Common myeloid progenitor, CD34-positive (primary cell): Measurements from ENCODE around the gene KCNMB1.

Source experiments
- CTCF ChIA-PET: fragments of 350-600 bp; sonication (Branson Sonifier 250); formaldehyde crosslinking; loops from one replicate; lab custom pipeline; 2021; ENCODE audit warnings: antibody characterized with exemption; lab: Charles Lee
- POLR2A ChIA-PET: fragments of 350-600 bp; sonication (Branson Sonifier 250); formaldehyde crosslinking; loops from one replicate; lab custom pipeline; 2021; ENCODE audit warnings: antibody characterized with exemption; lab: Charles Lee
- DNase-seq, 3 donors: peaks; one replicate each; pipeline versions ENCODE4 v3.0.0 to v3.0.0-alpha.2; 2013
- H3K27ac ChIP-seq, 2 experiments: 1 replicate in 1 of 2; 2 replicates in 1 of 2; pipeline ENCODE4 v1.7.0; 2013; ENCODE audit warnings: inconsistent platforms in 2 of 2, low read length in 2 of 2, mild to moderate bottlenecking in 2 of 2, low read depth in 1 of 2, moderate library complexity in 1 of 2; ENCODE audit not compliant: severe bottlenecking in 2 of 2, insufficient read depth in 1 of 2, poor library complexity in 1 of 2
- H3K27me3 ChIP-seq, 5 experiments: replicated peaks in 2 of 5; 1 replicate in 3 of 5; 2 replicates in 2 of 5; pipeline versions ENCODE4 v1.6.1 to v1.7.0; 2013; ENCODE audit warnings: low read length in 4 of 5, mild to moderate bottlenecking in 2 of 5, moderate library complexity in 2 of 5, inconsistent platforms in 1 of 5; ENCODE audit not compliant: insufficient read depth in 5 of 5, control insufficient read depth in 4 of 5
- H3K36me3 ChIP-seq, 4 experiments: 1 replicate in 2 of 4; 2 replicates in 2 of 4; pipeline versions ENCODE4 v1.6.1 to v1.7.0; 2013; ENCODE audit warnings: low read length in 3 of 4, control low read depth in 1 of 4, mild to moderate bottlenecking in 1 of 4; ENCODE audit not compliant: control insufficient read depth in 4 of 4, insufficient read depth in 4 of 4
- H3K4me1 ChIP-seq, 4 experiments: 1 replicate in 3 of 4; 2 replicates in 1 of 4; pipeline versions ENCODE4 v1.6.1 to v1.7.1; 2013; ENCODE audit warnings: low read length in 3 of 4, mild to moderate bottlenecking in 3 of 4, control low read depth in 1 of 4, inconsistent platforms in 1 of 4, moderate library complexity in 1 of 4; ENCODE audit not compliant: control insufficient read depth in 4 of 4, insufficient read depth in 4 of 4; ENCODE audit errors: control extremely low read depth in 1 of 4
- H3K4me3 ChIP-seq, 7 experiments: 1 replicate in 4 of 7; 2 replicates in 3 of 7; pipeline versions ENCODE4 v1.5.1 to v1.7.0; 2013; ENCODE audit warnings: mild to moderate bottlenecking in 7 of 7, low read length in 6 of 7, moderate library complexity in 6 of 7, inconsistent platforms in 2 of 7, low read depth in 2 of 7, control low read depth in 1 of 7; ENCODE audit not compliant: insufficient read depth in 4 of 7, control insufficient read depth in 1 of 7; ENCODE audit errors: extremely low read depth in 1 of 7
- H3K9me3 ChIP-seq, 5 experiments: 1 replicate in 4 of 5; 2 replicates in 1 of 5; pipeline versions ENCODE4 v1.6.1 to v1.7.1; 2013; ENCODE audit warnings: low read length in 4 of 5, mild to moderate bottlenecking in 2 of 5, inconsistent platforms in 1 of 5, low read depth in 1 of 5, moderate library complexity in 1 of 5; ENCODE audit not compliant: control insufficient read depth in 4 of 5, insufficient read depth in 2 of 5; ENCODE audit errors: control extremely low read depth in 1 of 5
- WGBS: methylation state at CpG from one replicate; pipeline ENCODE4 v1.1.5; 2013; ENCODE audit not compliant: insufficient coverage; 5-methylcytosine and 5-hydroxymethylcytosine counted together

The KCNMB1 gene

DNA sequence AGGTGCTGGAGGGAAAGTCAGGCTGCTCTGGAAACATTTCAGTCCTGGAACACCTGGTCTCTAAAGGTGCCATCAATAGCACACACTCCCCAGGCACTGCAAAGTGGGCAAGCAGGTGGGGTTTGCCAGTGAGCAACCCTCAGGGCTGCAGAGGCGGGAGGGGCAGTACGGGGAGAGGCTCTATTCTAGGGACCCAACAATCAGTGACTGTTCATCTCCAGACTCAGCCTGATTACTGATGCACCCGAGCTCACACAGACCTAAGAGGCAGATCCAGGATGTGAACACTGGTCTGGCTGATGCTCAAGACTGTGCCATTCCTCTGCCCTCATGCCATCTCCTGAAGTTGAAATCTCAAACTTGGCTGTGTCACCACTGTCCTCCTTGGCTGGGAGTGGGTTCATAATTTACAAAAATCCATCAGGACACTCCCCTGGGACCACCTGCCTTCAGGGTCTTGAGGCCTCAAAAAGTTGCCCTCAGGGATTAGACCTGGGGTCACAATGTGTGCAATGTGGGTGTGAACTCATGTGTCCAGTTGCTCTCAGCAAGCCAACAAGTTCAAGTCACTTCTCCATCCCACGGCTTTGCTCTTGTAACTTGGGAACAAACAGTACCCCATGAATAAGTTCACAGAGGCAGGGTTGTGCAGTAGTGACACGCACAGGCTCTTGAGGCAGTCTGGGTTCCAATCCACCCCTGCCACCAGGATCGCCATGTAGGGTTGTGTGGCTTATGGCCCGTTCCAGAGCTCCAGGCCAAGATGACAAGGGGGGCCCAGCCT, 19.9 kb upstream of the KCNMB1 start:
- ChIA-PET CTCF (interaction anchor here (1.0 to 3.9 kb wide), 6 partner anchors 9 to 135 kb away, joined by 3 to 16 read pairs (median 5); no protein-coding TSS in a partner anchor), POLR2A (no interaction called here)
- no peak overlapping the region for H3K27ac ChIP-seq
- H3K4me1 ChIP-seq = peaks cover 5 to 20% (median 20%) of the 10 kb centered on the region in 4 experiments
- no peaks in the 10 kb centered on the region for H3K9me3 ChIP-seq
- H3K27me3 ChIP-seq = no peaks in the 10 kb centered on the region
- H3K36me3 ChIP-seq = no peaks in the 10 kb centered on the region
- no peak for DNase-seq
- no peak overlapping the region for H3K4me3 ChIP-seq
- 98% methylated on average over 7 of the region's 7 CpGs for WGBS

DNA sequence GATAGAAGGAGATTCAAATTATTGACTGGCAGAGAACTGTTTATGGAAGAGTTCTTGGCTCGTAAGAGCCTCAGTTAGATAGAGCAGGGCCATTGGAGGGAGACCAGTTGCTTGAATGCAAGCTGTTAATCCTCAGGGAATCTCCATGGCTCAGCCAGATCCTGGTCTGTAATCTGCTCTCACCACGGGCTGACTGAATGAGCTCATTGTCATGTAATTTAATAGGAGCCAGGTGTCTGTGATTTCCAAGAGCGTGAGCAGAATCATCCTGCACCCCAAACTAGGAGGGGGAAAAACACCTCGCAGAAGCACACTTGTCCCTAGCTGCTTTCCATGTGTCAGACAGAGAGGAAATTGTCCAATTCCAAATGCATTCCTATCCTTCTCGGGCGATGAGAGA, 19.1 kb upstream of the KCNMB1 start:
- POLR2A ChIA-PET = no interaction called here

DNA sequence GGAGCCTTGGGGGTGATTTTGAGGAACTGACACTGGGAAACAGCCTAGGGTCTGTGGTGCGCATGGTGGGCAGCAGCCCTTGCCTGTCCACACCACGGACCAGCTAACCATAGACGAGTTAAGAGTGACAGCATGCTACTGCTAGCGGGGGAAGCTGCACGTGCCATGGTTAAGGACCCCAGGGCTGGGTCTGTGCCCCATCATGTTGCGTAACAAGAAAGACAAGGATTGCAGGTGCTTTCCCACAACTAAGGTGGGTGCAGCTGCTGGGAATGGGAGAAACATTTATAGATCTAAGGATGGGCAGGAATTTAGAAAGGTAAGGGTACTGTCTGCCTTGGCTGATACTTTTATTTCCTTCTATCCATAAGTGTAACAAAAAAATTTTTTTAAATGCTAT, 17.9 kb upstream of the KCNMB1 start:
- CTCF ChIA-PET = interaction anchor here (1.8 to 6.4 kb wide), 5 partner anchors 12 to 139 kb away, joined by 4 to 49 read pairs (median 11); no protein-coding TSS in a partner anchor
- H3K4me1 ChIP-seq = peaks cover 5 to 25% (median 20%) of the 10 kb centered on the region in 4 experiments
- H3K9me3 ChIP-seq = no peaks in the 10 kb centered on the region
- 85% methylated on average over 5 of the region's 6 CpGs for WGBS
- no peaks in the 10 kb centered on the region for H3K36me3 ChIP-seq
- POLR2A ChIA-PET = no interaction called here
- no peak overlapping the region for H3K27ac ChIP-seq
- H3K27me3 ChIP-seq = no peaks in the 10 kb centered on the region
- H3K4me3 ChIP-seq = no peak overlapping the region
- peak in 2 of 3 donors; percentile 42 to 60 for DNase-seq

More for the DNA sequence above, 19.1 kb upstream of the KCNMB1 start:
- Histone ChIP-seq H3K36me3 (no peaks in the 10 kb centered on the region), H3K4me1 (peaks cover 5 to 25% (median 20%) of the 10 kb centered on the region in 4 experiments), H3K27ac (no peak overlapping the region), H3K27me3 (no peaks in the 10 kb centered on the region), H3K9me3 (no peaks in the 10 kb centered on the region), H3K4me3 (no peak overlapping the region)
- no peak for DNase-seq
- 95% methylated on average over 6 of the region's 6 CpGs for WGBS
- CTCF ChIA-PET = interaction anchor here (0.6 to 3.9 kb wide), 8 partner anchors 9 to 1654 kb away, joined by 3 to 16 read pairs (median 4); no protein-coding TSS in a partner anchor

GRCh38 chr5:170405817-170406216, 16.6 kb upstream of the KCNMB1 start:
- DNase-seq = peak in 2 of 3 donors; percentile 42 to 65
- H3K4me3 ChIP-seq = peak overlapping the region in 1 of 7 experiments; percentile 0
- H3K27me3 ChIP-seq = no peaks in the 10 kb centered on the region
- H3K9me3 ChIP-seq = no peaks in the 10 kb centered on the region
- WGBS = 0% methylated on average over 2 of the region's 2 CpGs
- H3K36me3 ChIP-seq = no peaks in the 10 kb centered on the region
- H3K27ac ChIP-seq = no peak overlapping the region
- peaks cover 5 to 25% (median 20%) of the 10 kb centered on the region in 4 experiments for H3K4me1 ChIP-seq
- ChIA-PET CTCF (interaction anchor here (0.9 to 6.4 kb wide), 11 partner anchors 9 to 184 kb away, joined by 3 to 49 read pairs (median 5); no protein-coding TSS in a partner anchor), POLR2A (no interaction called here)

- H3K27me3 ChIP-seq = no peaks in the 10 kb centered on the region
- no peak overlapping the region for H3K4me3 ChIP-seq
- ChIA-PET POLR2A (no interaction called here), CTCF (interaction anchor here (0.7 to 6.4 kb wide), 16 partner anchors 11 to 233 kb away, joined by 3 to 49 read pairs (median 4); partner anchors contain the start of gene KCNMB1)
- H3K27ac ChIP-seq = no peak overlapping the region
- peak; percentile 41 to 88 (median 79) for DNase-seq
- H3K36me3 ChIP-seq = no peaks in the 10 kb centered on the region
- H3K9me3 ChIP-seq = no peaks in the 10 kb centered on the region
- peaks cover 5 to 25% (median 20%) of the 10 kb centered on the region in 4 experiments for H3K4me1 ChIP-seq
- WGBS = 45% methylated on average over 2 of the region's 2 CpGs
Observed at GRCh38 chr5:170404398-170404797, 15.2 kb upstream of the KCNMB1 start.

DNA sequence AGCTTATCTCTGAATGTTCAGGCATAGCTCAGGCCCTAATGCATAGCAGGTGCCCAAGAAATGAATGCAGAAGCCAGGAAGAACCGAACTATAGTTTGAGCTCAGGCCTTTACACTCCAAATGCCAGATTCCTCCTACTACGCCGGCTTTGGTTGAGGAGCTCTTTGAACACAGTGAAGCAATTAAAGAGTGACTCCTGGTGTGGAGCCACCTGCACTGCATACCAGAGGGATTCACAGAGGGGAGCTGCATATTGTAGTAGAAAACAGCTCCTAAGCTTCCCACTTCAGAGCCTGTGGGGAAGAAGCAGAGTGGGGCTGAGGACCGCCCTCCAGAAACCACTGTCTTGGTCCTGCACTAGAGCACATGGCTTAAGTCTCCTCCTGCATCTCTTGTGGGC, 14.5 kb upstream of the KCNMB1 start:
- 90% methylated on average over 4 of the region's 4 CpGs for WGBS
- CTCF ChIA-PET = interaction anchor here (0.7 to 6.4 kb wide), 17 partner anchors 12 to 182 kb away, joined by 3 to 49 read pairs (median 4); partner anchors contain the start of gene KCNMB1
- no peaks in the 10 kb centered on the region for H3K36me3 ChIP-seq

GRCh38 chr5:170402508-170402907, 13.3 kb upstream of the KCNMB1 start:
- 100% methylated on average over 1 of the region's 2 CpGs for WGBS
- ChIA-PET CTCF (interaction anchor here (1.0 to 6.4 kb wide), 5 partner anchors 14 to 135 kb away, joined by 3 to 49 read pairs (median 6); partner anchors contain the start of gene KCNMB1), POLR2A (no interaction called here)
- no peak overlapping the region for H3K27ac ChIP-seq
- H3K36me3 ChIP-seq = no peaks in the 10 kb centered on the region
- H3K4me3 ChIP-seq = no peak overlapping the region
- H3K4me1 ChIP-seq = peaks cover 5 to 25% (median 20%) of the 10 kb centered on the region in 4 experiments
- no peaks in the 10 kb centered on the region for H3K9me3 ChIP-seq
- H3K27me3 ChIP-seq = no peaks in the 10 kb centered on the region
- DNase-seq = no peak

More for the DNA sequence above, 14.5 kb upstream of the KCNMB1 start:
- Histone ChIP-seq H3K4me3 (no peak overlapping the region), H3K27ac (no peak overlapping the region), H3K9me3 (no peaks in the 10 kb centered on the region), H3K27me3 (no peaks in the 10 kb centered on the region), H3K4me1 (peaks cover 5 to 25% (median 20%) of the 10 kb centered on the region in 4 experiments)
- peak in 2 of 3 donors; percentile 46 to 47 for DNase-seq
- POLR2A ChIA-PET = no interaction called here
